GM12864 (cell line): ENCODE measurements around the gene TAF3.
"Not testable (repeated sequence)": the region's sequence is repeated elsewhere in the genome, so short reads cannot be mapped to it uniquely, and the experiment has no call there.

Source experiments
- DNase-seq: peaks from one replicate; pipeline ENCODE4 v3.0.0-alpha.2; 2011; ENCODE audit warnings: low read depth
- H3K4me3 ChIP-seq: 2 replicates; pipeline ENCODE4 v1.5.1; 2011; ENCODE audit warnings: mild to moderate bottlenecking, low read depth, low read length, control low read depth
- TF ChIP-seq, protein P1 (sequence below): IDR thresholded peaks from 2 replicates; pipeline ENCODE4 v1.5.1; 2011; ENCODE audit warnings: low read depth, mild to moderate bottlenecking, moderate library complexity, low read length, control low read depth, inconsistent platforms; ENCODE audit errors: missing control alignments

Gene TAF3

GRCh38 chr10:7797582-7797981 lies 20.7 kb upstream of the TAF3 start:
- TF ChIP-seq, protein P1, sequence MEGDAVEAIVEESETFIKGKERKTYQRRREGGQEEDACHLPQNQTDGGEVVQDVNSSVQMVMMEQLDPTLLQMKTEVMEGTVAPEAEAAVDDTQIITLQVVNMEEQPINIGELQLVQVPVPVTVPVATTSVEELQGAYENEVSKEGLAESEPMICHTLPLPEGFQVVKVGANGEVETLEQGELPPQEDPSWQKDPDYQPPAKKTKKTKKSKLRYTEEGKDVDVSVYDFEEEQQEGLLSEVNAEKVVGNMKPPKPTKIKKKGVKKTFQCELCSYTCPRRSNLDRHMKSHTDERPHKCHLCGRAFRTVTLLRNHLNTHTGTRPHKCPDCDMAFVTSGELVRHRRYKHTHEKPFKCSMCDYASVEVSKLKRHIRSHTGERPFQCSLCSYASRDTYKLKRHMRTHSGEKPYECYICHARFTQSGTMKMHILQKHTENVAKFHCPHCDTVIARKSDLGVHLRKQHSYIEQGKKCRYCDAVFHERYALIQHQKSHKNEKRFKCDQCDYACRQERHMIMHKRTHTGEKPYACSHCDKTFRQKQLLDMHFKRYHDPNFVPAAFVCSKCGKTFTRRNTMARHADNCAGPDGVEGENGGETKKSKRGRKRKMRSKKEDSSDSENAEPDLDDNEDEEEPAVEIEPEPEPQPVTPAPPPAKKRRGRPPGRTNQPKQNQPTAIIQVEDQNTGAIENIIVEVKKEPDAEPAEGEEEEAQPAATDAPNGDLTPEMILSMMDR, result no peak
- no peak overlapping the region for H3K4me3 ChIP-seq
- no peak for DNase-seq

DNA sequence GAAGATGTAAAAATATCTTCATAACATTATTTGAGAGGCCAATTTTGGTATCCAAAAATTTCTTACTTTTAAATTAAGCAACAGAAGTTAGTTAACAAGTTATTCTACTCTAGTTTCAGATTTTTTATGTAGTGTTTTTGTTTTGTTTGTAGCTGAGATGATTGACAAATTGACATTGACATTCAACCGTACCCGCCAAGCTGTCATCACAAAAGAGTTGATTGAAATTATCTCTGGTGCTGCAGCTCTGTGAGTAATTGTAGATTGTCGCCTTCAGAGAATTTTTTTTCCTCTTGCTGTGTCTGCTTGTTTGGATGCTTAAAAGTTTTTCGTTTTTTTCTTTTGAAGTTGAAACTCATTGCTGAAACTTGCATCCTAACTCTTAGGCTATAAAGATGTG lies 15.7 kb upstream of the TAF3 start:
- TF ChIP-seq, protein P1, result no peak
- no peak overlapping the region for H3K4me3 ChIP-seq
- DNase-seq, result no peak

GRCh38 chr10:7804216-7804615 lies 14.1 kb upstream of the TAF3 start:
- TF ChIP-seq, protein P1, result no peak

DNA sequence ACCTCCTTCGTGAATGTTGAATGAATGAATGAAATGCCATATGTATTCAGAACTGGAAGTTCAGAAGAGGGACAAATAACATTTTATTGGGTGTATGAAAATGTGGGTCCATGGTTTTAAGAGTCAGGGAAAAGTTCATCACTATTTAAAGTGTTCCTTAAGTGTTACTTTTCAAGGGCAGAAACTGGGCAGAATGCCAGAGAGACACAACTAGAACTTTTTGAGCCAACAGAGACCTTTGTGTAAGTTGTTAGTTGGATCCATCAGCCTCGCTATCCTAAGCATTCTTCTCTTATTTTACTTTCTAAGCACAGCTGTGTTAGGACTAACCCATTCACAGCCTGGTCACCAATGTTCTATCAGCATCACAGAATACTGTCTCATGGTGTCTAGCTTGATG lies 13.6 kb upstream of the TAF3 start:
- TF ChIP-seq, protein P1, result no peak
- H3K4me3 ChIP-seq, result no peak overlapping the region
- no peak for DNase-seq

More at GRCh38 chr10:7804216-7804615, 14.1 kb upstream of the TAF3 start:
- H3K4me3 ChIP-seq, result no peak overlapping the region
- DNase-seq, result no peak

DNA sequence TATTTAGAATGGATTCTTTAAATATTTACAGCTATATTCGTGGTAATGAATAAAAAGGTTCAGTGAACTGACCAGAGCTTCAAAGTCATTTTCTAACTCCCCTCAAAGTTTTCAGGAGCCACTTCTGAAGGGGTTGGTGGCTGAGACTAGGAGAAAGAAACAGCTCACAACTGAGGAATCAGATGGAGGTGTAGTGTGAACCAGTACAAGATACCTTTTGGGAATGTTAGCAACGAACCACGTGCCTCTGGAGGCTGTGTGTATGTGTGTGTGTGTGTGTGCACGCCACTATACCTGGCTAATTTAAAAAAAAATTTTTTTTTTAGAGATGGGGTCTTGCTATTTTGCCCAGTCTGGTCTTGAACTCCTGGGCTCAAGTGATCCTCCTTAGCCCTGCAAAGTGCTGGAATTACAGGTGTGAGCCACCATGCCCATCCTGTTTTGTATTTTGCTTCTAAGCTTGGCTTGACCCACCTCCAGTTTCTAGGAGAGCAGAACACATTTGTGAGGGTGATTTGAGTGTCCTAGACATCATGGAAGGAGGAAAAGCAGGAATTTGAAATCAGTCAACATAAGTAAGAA lies 9.5 kb upstream of the TAF3 start:
- no peak overlapping the region for H3K4me3 ChIP-seq
- TF ChIP-seq, protein P1, result no peak
- no peak for DNase-seq

GRCh38 chr10:7810443-7810842 lies 7.9 kb upstream of the TAF3 start:
- H3K4me3 ChIP-seq, result no peak overlapping the region
- TF ChIP-seq, protein P1, result no peak
- DNase-seq, result no peak

GRCh38 chr10:7811000-7811399 lies 7.3 kb upstream of the TAF3 start:
- no peak overlapping the region for H3K4me3 ChIP-seq
- TF ChIP-seq, protein P1, result no peak
- DNase-seq, result no peak

DNA sequence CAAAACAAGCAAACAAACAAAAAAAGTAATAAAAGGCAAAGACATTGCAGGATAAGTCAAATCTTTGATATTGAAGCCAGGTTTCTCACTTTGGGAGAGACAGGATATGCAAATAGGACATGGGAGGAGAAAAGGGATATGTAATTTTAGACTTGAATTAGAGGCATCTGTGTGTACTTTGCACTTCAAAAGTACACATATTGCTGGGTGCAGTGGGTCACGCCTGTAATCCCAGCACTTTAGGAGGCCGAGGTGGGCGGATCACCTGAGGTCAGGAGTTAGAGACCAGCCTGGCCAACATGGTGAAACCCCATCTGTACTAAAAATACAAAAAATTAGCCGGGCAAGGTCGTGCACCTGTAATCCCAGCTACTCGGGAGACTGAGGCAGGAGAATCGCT lies 6.6 kb upstream of the TAF3 start:
- not testable (repeated sequence) for DNase-seq

More for the DNA sequence above, 6.6 kb upstream of the TAF3 start:
- not testable (repeated sequence) for H3K4me3 ChIP-seq
